ENCODE data around the gene CLIC1. TPM values are rescaled to one million over a fixed set of nuclear protein-coding genes. Genes with fewer than 3 reads are reported as not detected.
"Not testable (repeated sequence)": the region's sequence is repeated elsewhere in the genome, so short reads cannot be mapped to it uniquely, and the experiment has no call there.

The CLIC1 gene
- polyA plus RNA-seq, 3 donors: 280 to 320 (median 296) TPM

- no peak for DNase-seq
Observed at GRCh38 chr6:31727034-31727716, 9.2 kb downstream of the CLIC1 start.

GRCh38 chr6:31725502-31726350 is 10.6 kb downstream of the CLIC1 start:
- no peak for DNase-seq

- DNase-seq: no peak
Observed at GRCh38 chr6:31723980-31724691, 12.2 kb downstream of the CLIC1 start.

GRCh38 chr6:31723245-31723979 is 12.9 kb downstream of the CLIC1 start, which contains the start of gene MPIG6B:
Gene MPIG6B (plus strand): TSS chr6:31723373. CDS start chr6:31723384, 11 bp downstream.
- DNase-seq: no peak

GRCh38 chr6:31722173-31722572 is 14.2 kb downstream of the CLIC1 start:
- DNase-seq: no peak

- no peak for DNase-seq
Observed at GRCh38 chr6:31721351-31722020, 14.8 kb downstream of the CLIC1 start, which contains the start of gene LY6G6C. Gene LY6G6C (minus strand): TSS chr6:31721746. CDS start chr6:31721679, 67 bp downstream.

GRCh38 chr6:31720196-31720770 is 16.0 kb downstream of the CLIC1 start:
- DNase-seq: no peak

- DNase-seq: no peak
Observed at GRCh38 chr6:31719001-31719400, 17.3 kb downstream of the CLIC1 start.

GRCh38 chr6:31718265-31718664 is 18.1 kb downstream of the CLIC1 start:
- DNase-seq: no peak

GRCh38 chr6:31717499-31718222 is 18.7 kb downstream of the CLIC1 start:
- no peak for DNase-seq

GRCh38 chr6:31715022-31715958 is 21.0 kb downstream of the CLIC1 start, which contains the start of gene LY6G6D:
Gene LY6G6D (plus strand): TSS chr6:31715348. CDS start chr6:31715356, 8 bp downstream.
- no peak for DNase-seq

GRCh38 chr6:31713991-31714684 is 22.2 kb downstream of the CLIC1 start:
- peak; percentile 56 for DNase-seq

- no peak for DNase-seq
Observed at GRCh38 chr6:31713465-31713864, 22.9 kb downstream of the CLIC1 start.

- no peak for DNase-seq
Observed at GRCh38 chr6:31712296-31712695, 24.0 kb downstream of the CLIC1 start.

- no peak for DNase-seq
Observed at GRCh38 chr6:31711233-31711632, 25.1 kb downstream of the CLIC1 start.

- DNase-seq: no peak
Observed at GRCh38 chr6:31710523-31711219, 25.7 kb downstream of the CLIC1 start.

- not testable (repeated sequence) for DNase-seq
Observed at GRCh38 chr6:31709157-31709556, 27.2 kb downstream of the CLIC1 start.
